T-helper 2 cell (primary cell): ENCODE data around the gene PIK3CD.

Experiments
- DNase-seq, 5 experiments: peaks; one replicate each; pipeline versions ENCODE4 v3.0.0 to v3.0.0-alpha.2; 2012 to 2022

The PIK3CD gene

GRCh38 chr1:9776685-9777084 is 125.2 kb downstream of the PIK3CD start:
- DNase-seq: no peak
